SK-N-SH (cell line): ENCODE measurements around the gene ARHGAP26. TPM values are rescaled to one million over a fixed set of nuclear protein-coding genes. Genes with fewer than 3 reads are reported as not detected.
A peak's percentile ranks its signal among the peaks of the same experiment; 100 is the strongest.

Experiments used
- CHD2 ChIP-seq: fragments of 150-350 bp; IDR thresholded peaks from 2 replicates; pipeline ENCODE4 v1.6.1; 2018; ENCODE audit warnings: low read length; ENCODE audit not compliant: partially characterized antibody
- ELF1 ChIP-seq: IDR thresholded peaks from 2 replicates; pipeline ENCODE4 v1.4.0; 2012
- EZH2phosphoT487 ChIP-seq: fragments of 200-600 bp; sonication (generic); IDR thresholded peaks from 2 replicates; pipeline ENCODE4 v1.6.1; 2017; ENCODE audit warnings: low read depth, mixed run types, mild to moderate bottlenecking, antibody characterized with exemption, moderate library complexity, borderline replicate concordance
- FOXJ3 ChIP-seq: sonication (generic); formaldehyde crosslinking; IDR thresholded peaks from 2 replicates; pipeline ENCODE4 v1.5.1; 2020; ENCODE audit warnings: mild to moderate bottlenecking, missing genetic modification reagents
- GABPA ChIP-seq: IDR thresholded peaks from 2 replicates; pipeline ENCODE4 v1.4.0; 2012; ENCODE audit warnings: low read depth, mild to moderate bottlenecking
- JUND ChIP-seq: IDR thresholded peaks from 2 replicates; pipeline ENCODE4 v1.4.0; 2012
- MEF2A ChIP-seq: IDR thresholded peaks from 2 replicates; pipeline ENCODE4 v1.4.0; 2012; ENCODE audit warnings: low read depth, borderline replicate concordance
- MXI1 ChIP-seq: IDR thresholded peaks from 2 replicates; pipeline ENCODE4 v1.6.1; 2012; ENCODE audit warnings: mild to moderate bottlenecking, low read depth, low read length, improper control_type of control experiment
- NRF1 ChIP-seq: IDR thresholded peaks from 2 replicates; pipeline ENCODE4 v1.6.1; 2012; ENCODE audit warnings: low read depth, mild to moderate bottlenecking, low read length
- PBX3 ChIP-seq: IDR thresholded peaks from 2 replicates; pipeline ENCODE4; 2012
- RAD21 ChIP-seq: IDR thresholded peaks from 2 replicates; pipeline ENCODE4 v1.6.1; 2012; ENCODE audit warnings: mild to moderate bottlenecking, low read length
- RCOR1 ChIP-seq: fragments of 150-350 bp; IDR thresholded peaks from 2 replicates; pipeline ENCODE4 v1.6.1; 2017; ENCODE audit warnings: antibody characterized with exemption, low read length
- REST ChIP-seq: IDR thresholded peaks from 2 replicates; pipeline ENCODE4 v1.6.1; 2012; ENCODE audit warnings: mild to moderate bottlenecking, low read depth, low read length, moderate library complexity
- RXRA ChIP-seq: IDR thresholded peaks from 2 replicates; pipeline ENCODE4 v1.4.0; 2012; ENCODE audit warnings: low read depth, mild to moderate bottlenecking, borderline replicate concordance
- TCF12 ChIP-seq: IDR thresholded peaks from 2 replicates; pipeline ENCODE4 v1.4.0; 2012
- USF1 ChIP-seq: IDR thresholded peaks from 2 replicates; pipeline ENCODE4 v1.4.0; 2012; ENCODE audit warnings: low read depth, borderline replicate concordance
- USF2 ChIP-seq: fragments of 150-350 bp; IDR thresholded peaks from 2 replicates; pipeline ENCODE4 v1.6.1; 2017; ENCODE audit warnings: antibody characterized with exemption, low read length, low read depth, borderline replicate concordance
- YY1 ChIP-seq: IDR thresholded peaks from 2 replicates; pipeline ENCODE4 v1.4.0; 2012; ENCODE audit warnings: low read depth, mild to moderate bottlenecking
- ZBTB33 ChIP-seq: IDR thresholded peaks from 2 replicates; pipeline ENCODE4 v1.4.0; 2012; ENCODE audit warnings: low read depth, borderline replicate concordance
- polyA plus RNA-seq, 3 experiments: library from polyadenylated mRNA; depleted of rRNA; stranded (reverse); fragments of >200 nt; gene quantifications; 2 replicates each; pipeline ENCODE4 v1.2.3, GENCODE V29; 2012

The ARHGAP26 gene
- polyA plus RNA-seq, 1 of the 3 experiments (the other 2 are of a cell fraction), result 6.1 TPM

- no peak for TF ChIP-seq USF1
- no peak for TF ChIP-seq JUND
- no peak for TF ChIP-seq MEF2A
- TF ChIP-seq ZBTB33, result no peak
- TF ChIP-seq YY1, result no peak
- TF ChIP-seq NRF1, result no peak
- TF ChIP-seq RAD21, result peak; percentile 26; the same call in 1 of the 2 replicates
- peak; percentile 96 for TF ChIP-seq RCOR1
- TF ChIP-seq EZH2phosphoT487, result no peak
- TF ChIP-seq REST, result no peak
- TF ChIP-seq GABPA, result no peak
- no peak for TF ChIP-seq ELF1
- TF ChIP-seq FOXJ3 (CRISPR knock-in tag), result peak; percentile 99
- peak; percentile 13; the same call in 1 of the 2 replicates for TF ChIP-seq TCF12
- TF ChIP-seq USF2, result no peak
- peak; percentile 62; the same call in 1 of the 2 replicates for TF ChIP-seq MXI1
- TF ChIP-seq RXRA, result no peak
- TF ChIP-seq PBX3, result no peak
- TF ChIP-seq CHD2, result peak; percentile 83
Observed at GRCh38 chr5:142872217-142872616, 102.0 kb downstream of the ARHGAP26 start (continued).
